ENCODE data around the gene TCTN1.
A peak's percentile ranks its signal among the peaks of the same experiment; 100 is the strongest.

TCTN1 gene

DNA sequence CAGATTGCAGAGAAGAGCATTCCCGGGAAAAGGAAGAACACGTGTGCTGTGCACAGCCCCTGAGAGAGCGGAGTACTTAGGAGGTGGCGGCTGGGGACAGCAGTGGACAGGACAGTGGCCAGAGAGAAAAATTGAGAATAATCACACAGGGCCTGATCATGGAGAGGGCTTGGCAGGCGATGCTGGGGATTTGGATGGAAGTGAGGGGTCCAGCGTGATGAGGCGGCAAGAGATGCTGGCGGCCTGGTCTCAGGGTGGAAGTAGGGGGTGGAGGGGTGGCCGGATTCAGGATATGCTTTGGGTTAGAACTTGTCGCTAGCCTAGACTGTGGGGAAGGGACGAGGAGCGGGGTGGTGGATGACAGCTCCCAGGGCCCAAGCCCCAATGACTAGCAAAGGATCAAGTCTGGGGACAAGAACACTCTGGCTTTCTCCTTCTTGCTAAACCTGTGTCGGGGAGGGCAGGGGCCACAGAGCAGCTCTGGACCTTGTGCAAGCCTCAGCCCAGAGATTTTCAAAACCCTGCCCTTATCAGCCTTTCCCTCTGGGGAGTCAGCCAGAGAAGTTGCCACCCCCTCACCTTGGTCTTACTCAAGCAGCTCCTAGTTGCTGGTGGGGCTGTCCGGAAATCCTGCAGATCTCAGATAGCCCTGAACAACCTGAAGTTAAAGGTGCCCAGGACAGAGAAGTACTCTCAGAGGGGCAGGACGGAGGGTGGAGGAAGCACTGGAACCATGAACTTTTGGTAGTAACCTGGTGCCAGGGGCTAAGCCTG lies 73.7 kb downstream of the TCTN1 start:
- ATAC-seq (replicated peaks) (peak; percentile 23 to 32), DNase-seq (peak; percentile 42)
- H3K27me3 Mint-ChIP-seq = no peaks in the 10 kb centered on the region
- no peaks in the 10 kb centered on the region for H3K9me3 Mint-ChIP-seq
- H3K27ac Mint-ChIP-seq = peak overlapping the region; percentile 89
- H3K4me1 Mint-ChIP-seq = peaks cover 44 to 79% of the 10 kb centered on the region in 2 donors
- peaks cover 59 to 73% of the 10 kb centered on the region in 2 donors for H3K36me3 Mint-ChIP-seq
- peak overlapping the region; percentile 90 to 95 for H3K4me3 Mint-ChIP-seq

DNA sequence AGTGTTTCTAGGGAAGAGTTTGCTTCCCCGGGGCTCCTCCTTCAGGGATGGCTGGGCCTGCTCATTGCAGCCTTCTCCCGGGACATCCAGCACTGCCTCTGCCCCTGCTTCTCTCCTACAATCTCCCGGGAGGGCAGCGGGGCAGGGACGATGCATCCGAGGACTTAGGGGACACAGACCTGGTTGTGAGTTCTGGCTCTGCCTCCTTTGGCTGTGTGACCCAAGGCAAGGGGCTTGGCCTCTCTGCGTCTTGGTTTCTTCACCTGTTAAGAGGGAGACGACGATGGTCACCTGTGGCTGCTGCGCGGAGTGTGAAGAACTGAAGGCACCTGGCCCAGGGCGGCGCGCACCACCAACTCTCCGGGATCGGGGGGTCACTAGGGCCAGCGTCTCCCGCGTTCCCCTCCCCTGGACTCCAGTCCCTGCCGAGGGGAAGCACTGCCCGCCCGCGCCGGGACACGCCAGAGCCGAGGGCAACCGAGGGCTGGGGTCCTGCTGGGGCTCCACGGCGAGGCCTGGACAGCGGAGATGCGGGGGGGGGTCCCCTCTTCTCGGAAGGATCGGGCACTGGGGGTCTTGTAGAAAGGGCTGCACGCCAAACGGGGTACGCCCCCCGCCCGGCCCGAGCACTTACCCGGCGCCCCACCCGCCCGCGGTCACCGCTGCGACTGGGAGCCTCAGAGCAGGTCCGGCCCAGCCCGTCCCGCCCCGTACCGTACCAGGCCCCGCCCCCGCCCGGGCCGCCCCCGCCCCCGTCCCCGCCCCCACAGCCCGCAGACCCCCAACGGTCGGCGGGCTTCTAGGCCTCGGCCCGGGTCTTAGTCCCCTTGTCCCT lies 74.7 kb downstream of the TCTN1 start, which contains the start of gene HVCN1:
Gene HVCN1 (minus strand): TSS at position 670 of the 835 bp plus-strand sequence. CDS start 5,870 bp downstream, outside the sequence.
- ATAC-seq (replicated peaks) (peak; percentile 52 to 64), DNase-seq (no peak)
- H3K27me3 Mint-ChIP-seq = no peaks in the 10 kb centered on the region
- H3K9me3 Mint-ChIP-seq = no peaks in the 10 kb centered on the region
- peak within 1 kb of the TSS; percentile 95 to 100 for H3K4me3 Mint-ChIP-seq
- peaks cover 47 to 75% of the 10 kb centered on the region in 2 donors for H3K4me1 Mint-ChIP-seq
- H3K36me3 Mint-ChIP-seq = peaks cover 52 to 64% of the 10 kb centered on the region in 2 donors
- peak within 1 kb of the TSS; percentile 99 for H3K27ac Mint-ChIP-seq

DNA sequence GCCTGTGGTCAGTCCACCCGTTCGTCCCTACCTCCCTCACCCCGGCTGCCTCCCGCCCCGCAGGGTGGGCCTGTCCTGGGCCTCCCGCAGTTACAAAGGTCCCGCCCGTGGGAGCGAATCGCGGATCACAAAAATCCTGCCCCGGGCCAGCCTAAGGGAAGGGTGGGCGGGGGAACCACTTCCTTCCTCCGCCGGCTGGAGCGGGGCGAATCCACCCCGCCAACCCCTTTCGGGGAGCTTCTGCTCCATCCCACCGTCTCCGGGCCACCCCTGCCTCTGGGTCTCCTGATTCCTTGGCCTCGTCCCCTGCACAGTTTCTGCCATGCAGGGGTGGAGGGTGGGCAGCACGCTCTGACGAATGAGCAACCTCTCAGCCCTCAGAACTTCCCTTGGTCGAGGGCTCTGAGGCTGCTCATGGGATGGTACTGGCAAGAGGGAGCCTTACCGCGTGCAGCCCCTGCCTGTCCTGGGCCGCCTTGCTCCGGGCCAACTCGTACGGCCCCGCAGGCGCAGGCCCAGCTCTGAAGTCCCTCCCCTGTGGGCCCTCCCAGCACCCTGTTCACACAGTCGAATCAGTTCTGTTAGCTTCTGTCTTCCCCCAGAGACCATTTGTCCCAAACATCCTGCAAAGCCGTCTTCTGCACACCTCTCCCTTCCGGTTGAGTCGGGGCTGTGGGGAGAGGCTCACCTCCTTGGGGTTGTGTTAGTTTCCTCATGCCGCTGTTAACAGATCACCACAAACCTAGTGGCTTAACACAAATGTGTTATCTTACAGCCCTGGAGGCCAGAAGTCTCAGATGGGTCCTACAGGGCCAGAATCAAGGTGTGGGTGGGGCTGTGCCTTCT lies 75.6 kb downstream of the TCTN1 start:
- H3K4me1 Mint-ChIP-seq = peaks cover 50 to 75% of the 10 kb centered on the region in 2 donors
- H3K27ac Mint-ChIP-seq = peak overlapping the region; percentile 99
- H3K36me3 Mint-ChIP-seq = peaks cover 46 to 56% of the 10 kb centered on the region in 2 donors
- H3K4me3 Mint-ChIP-seq = peak overlapping the region; percentile 95 to 100
- DNase-seq (peak; percentile 74), ATAC-seq (replicated peaks) (peak; percentile 78 to 80)
- H3K9me3 Mint-ChIP-seq = no peaks in the 10 kb centered on the region
- no peaks in the 10 kb centered on the region for H3K27me3 Mint-ChIP-seq

DNA sequence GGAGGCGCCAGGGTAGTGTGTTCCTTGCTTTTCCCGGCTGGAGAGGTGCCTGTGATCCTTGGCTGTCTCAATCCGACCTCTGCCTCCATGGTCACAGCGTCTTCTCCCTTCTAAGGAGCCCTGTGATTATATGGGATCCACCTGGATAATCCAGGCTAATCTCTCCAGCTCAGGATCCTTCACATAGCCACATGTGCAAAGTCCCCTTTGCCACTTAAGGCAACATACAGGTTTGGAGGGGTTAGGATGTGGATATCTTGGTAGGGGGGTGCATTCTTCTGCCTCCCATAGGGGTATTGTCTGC lies 76.2 kb downstream of the TCTN1 start:
- peak overlapping the region; percentile 99 for H3K27ac Mint-ChIP-seq
- peak overlapping the region; percentile 95 to 100 for H3K4me3 Mint-ChIP-seq
- ATAC-seq (replicated peaks) = no peak
- no peaks in the 10 kb centered on the region for H3K27me3 Mint-ChIP-seq
- DNase-seq = no peak
- H3K4me1 Mint-ChIP-seq = peaks cover 52 to 74% of the 10 kb centered on the region in 2 donors
- no peaks in the 10 kb centered on the region for H3K9me3 Mint-ChIP-seq
- H3K36me3 Mint-ChIP-seq = peaks cover 40 to 50% of the 10 kb centered on the region in 2 donors

DNA sequence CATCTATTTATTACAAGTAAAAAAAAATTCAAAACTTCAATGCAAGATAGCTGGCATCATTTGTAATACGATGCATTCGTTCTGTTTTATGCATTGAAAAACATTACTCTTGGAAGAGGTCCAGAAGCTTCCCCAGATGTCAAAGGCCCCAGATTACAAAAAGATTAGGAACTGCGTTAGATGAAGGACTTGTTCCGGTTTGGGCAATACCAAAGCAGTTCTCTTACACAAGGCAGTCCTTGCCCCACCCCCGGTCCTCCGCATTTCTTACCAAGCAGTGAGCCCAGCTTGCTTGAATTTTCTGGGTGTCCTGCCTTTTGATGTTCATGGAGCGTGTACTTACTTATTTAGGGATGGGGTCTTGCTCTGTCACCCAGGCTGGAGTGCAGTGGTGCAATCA lies 79.8 kb downstream of the TCTN1 start:
- Mint-ChIP-seq H3K27me3 (no peaks in the 10 kb centered on the region), H3K27ac (peak overlapping the region; percentile 63), H3K4me1 (peaks cover 59 to 82% of the 10 kb centered on the region in 2 donors), H3K4me3 (peak overlapping the region in 1 of 2 donors; percentile 26), H3K36me3 (peaks cover 11 to 19% of the 10 kb centered on the region in 2 donors), H3K9me3 (no peaks in the 10 kb centered on the region)
- no peak for ATAC-seq (replicated peaks)
- no peak for DNase-seq

DNA sequence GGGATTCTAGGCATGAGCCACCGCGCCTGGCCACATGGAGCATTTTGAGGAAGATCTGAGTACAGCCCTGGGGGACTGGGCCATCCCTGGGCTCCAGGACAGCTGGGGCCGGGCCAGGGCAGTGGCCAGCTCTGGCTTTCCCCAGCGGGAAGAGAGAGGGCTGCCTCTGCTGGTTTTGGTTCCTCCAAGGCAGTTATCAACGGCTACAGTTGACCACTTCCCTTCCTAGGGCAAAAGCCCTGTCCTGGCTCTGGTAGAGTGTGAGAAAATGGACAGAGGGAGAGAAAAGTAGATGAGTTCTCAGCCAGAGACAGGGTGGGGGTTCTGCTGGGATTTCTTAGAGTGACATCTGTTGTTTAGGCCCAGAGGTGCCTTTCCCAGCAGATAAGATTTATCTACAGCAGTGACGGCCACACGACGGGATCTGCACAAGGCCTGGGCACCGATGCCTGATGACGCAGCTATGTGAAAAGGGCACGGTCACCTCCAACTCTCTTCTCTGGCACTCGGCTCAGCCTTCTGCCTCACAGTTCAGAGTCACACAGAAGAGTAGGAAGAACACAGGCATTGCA lies 80.5 kb downstream of the TCTN1 start:
- no peak for DNase-seq
- Mint-ChIP-seq H3K4me3 (peak overlapping the region in 1 of 2 donors; percentile 32), H3K27ac (peak overlapping the region; percentile 63)

DNA sequence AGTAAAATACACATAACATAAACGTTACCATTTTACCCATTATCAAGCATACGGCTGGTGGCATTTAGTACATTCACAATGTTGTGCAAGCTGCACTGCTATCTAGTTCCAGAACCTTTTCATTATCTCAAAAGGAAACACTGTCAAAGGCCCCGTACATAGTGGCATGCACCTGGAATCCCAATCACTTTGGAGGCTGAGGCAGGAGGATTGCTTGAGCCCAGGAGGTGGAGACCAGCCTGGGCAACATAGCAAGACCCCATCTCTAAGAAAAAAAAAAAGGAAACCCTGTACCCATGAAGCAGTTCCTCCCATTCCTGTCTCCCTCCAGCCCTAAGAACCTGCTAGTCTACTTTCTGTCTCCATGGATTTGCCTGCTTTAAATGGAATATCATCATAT lies 82.4 kb downstream of the TCTN1 start:
- Mint-ChIP-seq H3K4me3 (no peak overlapping the region), H3K27me3 (no peaks in the 10 kb centered on the region), H3K36me3 (peaks cover 6 to 10% of the 10 kb centered on the region in 2 donors), H3K9me3 (no peaks in the 10 kb centered on the region), H3K4me1 (peaks cover 53 to 77% of the 10 kb centered on the region in 2 donors), H3K27ac (peak overlapping the region; percentile 47)
- DNase-seq (no peak), ATAC-seq (replicated peaks) (no peak)

More for the DNA sequence above, 80.5 kb downstream of the TCTN1 start:
- Mint-ChIP-seq H3K9me3 (no peaks in the 10 kb centered on the region), H3K27me3 (no peaks in the 10 kb centered on the region), H3K36me3 (peaks cover 9 to 16% of the 10 kb centered on the region in 2 donors), H3K4me1 (peaks cover 58 to 86% of the 10 kb centered on the region in 2 donors)
- no peak for ATAC-seq (replicated peaks)

DNA sequence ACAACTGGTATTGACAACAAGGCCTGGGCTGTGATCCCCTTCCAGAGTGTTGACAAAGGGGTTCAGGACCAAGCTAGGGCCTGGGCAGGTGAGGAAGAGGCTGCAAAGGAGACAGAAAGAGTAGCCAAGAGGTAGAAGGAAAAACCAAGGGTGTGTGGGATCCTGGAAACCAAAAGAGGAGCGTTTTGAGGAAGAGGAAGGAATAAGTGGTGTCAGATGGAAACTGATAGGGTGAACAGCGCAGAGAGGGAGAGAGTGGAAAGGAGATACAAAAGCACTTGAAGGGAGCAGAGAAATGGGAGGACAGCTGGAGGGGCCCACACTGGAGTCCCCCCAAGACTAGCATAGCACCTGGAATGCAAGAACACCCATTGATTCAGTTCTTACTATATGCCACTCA lies 83.3 kb downstream of the TCTN1 start:
- Mint-ChIP-seq H3K4me1 (peaks cover 44 to 67% of the 10 kb centered on the region in 2 donors), H3K4me3 (peak overlapping the region in 1 of 2 donors; percentile 3), H3K9me3 (no peaks in the 10 kb centered on the region), H3K27ac (peak overlapping the region; percentile 47), H3K36me3 (peaks cover 5 to 6% of the 10 kb centered on the region in 2 donors), H3K27me3 (no peaks in the 10 kb centered on the region)
- DNase-seq (no peak), ATAC-seq (replicated peaks) (no peak)

DNA sequence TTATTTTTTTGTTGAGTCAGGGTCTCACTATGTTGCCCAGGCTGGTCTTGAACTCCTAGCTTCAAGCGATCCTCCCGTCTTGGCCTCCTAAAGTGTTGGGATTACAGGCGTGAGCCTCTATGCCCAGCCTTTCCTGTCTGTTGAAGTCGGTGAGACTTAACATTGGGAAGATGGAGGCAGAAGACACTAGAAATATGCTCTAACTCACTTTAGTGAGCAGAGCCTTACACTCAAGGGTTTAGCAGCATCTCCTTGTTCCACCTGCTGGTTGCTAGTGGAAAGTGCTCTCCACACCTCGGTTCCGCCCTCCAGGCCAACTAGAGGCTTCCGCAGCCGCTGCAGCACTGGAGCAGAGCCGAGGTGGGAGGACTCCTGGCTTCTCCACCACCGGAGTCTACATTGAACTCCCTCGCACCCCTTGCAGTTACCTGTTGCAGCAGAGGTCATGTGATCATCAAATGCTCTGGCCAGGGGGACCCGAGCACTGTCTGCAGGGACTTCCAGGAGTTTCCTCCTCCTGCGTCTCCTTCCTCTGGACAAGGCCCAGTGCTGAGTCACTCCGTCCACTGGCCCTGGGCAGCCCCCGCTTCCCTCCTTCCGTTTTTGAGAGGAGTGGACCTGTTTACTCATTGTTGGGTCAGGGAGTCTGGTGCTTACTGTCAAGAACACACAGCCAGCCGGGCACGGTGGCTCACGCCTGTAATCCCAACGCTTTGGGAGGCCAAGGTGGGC lies 84.4 kb downstream of the TCTN1 start:
- Mint-ChIP-seq H3K36me3 (peaks cover 5 to 6% of the 10 kb centered on the region in 2 donors), H3K9me3 (no peaks in the 10 kb centered on the region), H3K4me3 (peak overlapping the region; percentile 61 to 63), H3K4me1 (peaks cover 41 to 61% of the 10 kb centered on the region in 2 donors), H3K27ac (peak overlapping the region; percentile 97), H3K27me3 (no peaks in the 10 kb centered on the region)
- DNase-seq = peak; percentile 79
- peak; percentile 98 for ATAC-seq (replicated peaks)

Data from stimulated activated naive B cell treated with anti-CD40 and anti-IgM and Interleukin-4, amounts not matched to agents 10 μg/mL and 1 μg/mL and 100 μg/mL, for 72 hours (primary cell).